Tibial nerve (tissue), 4 donors: Measurements from ENCODE around the gene ZNF618.

Experiments used
- EP300 ChIP-seq, 2 donors: sonication (generic); formaldehyde crosslinking; IDR thresholded peaks; one replicate each; pipeline ENCODE4 v1.6.1; 2017; ENCODE audit warnings: antibody characterized with exemption in 2 of 2, mild to moderate bottlenecking in 1 of 2
- POLR2A ChIP-seq, 2 donors: fragments of 450-650 bp; IDR thresholded peaks; one replicate each; pipeline ENCODE4 v1.6.1; 2017; ENCODE audit warnings: antibody characterized with exemption in 2 of 2, mild to moderate bottlenecking in 2 of 2, moderate library complexity in 2 of 2
- TF ChIP-seq, protein P1 (sequence below), 5 experiments: fragments of 200-600 bp in 3 of 5; fragments of 450-650 bp in 2 of 5; sonication (generic) in 3 of 5; IDR thresholded peaks; one replicate each; pipeline ENCODE4 v1.5.1; 2016 to 2019; ENCODE audit warnings: antibody characterized with exemption in 5 of 5, mild to moderate bottlenecking in 3 of 5, moderate library complexity in 2 of 5

DNA sequence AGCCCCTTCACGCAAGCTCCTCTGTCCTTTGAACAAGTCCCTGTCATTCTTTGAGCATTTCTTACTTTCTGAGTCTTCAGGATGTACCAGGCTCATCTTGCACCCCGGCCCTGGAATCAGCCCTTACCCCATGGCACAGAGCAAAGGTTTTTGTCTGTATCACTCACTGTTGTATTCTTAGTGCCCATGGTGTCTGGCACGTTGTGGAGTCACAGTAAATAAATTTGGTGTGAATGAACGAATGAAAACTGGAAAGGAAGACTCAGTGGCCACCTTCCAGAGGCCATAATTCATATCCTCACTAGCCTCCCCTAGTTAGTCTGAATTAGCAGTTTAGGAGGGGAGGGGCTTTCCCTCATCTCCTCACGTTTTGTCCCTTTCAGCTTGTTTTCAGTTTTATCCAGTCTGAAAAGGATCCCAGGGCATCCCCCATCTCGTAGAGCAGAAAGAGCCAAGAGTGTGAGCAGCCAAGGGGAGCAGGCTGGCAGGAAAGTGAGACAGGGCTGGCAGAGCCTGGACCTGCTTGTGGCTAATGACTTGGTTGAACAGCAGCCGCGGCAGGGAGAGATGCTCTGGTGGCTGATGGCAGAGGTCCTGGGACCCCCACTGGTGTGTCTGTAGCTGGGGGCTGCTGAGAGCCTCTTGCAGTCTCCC is 42.7 kb downstream of the ZNF618 start:
- TF ChIP-seq, protein P1, sequence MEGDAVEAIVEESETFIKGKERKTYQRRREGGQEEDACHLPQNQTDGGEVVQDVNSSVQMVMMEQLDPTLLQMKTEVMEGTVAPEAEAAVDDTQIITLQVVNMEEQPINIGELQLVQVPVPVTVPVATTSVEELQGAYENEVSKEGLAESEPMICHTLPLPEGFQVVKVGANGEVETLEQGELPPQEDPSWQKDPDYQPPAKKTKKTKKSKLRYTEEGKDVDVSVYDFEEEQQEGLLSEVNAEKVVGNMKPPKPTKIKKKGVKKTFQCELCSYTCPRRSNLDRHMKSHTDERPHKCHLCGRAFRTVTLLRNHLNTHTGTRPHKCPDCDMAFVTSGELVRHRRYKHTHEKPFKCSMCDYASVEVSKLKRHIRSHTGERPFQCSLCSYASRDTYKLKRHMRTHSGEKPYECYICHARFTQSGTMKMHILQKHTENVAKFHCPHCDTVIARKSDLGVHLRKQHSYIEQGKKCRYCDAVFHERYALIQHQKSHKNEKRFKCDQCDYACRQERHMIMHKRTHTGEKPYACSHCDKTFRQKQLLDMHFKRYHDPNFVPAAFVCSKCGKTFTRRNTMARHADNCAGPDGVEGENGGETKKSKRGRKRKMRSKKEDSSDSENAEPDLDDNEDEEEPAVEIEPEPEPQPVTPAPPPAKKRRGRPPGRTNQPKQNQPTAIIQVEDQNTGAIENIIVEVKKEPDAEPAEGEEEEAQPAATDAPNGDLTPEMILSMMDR (IDR thresholded peaks at IDR 0.05) = no peak
- no peak for TF ChIP-seq POLR2A (IDR thresholded peaks at IDR 0.05)
- no peak for TF ChIP-seq EP300 (IDR thresholded peaks at IDR 0.05)
